GM19328 (cell line): ENCODE results near the gene PFN2.

ENCODE experiments used
- ATAC-seq: cut with Tn5 transposase; IDR thresholded peaks from one replicate; pipeline ENCODE4 v1.9.1; 2021; ENCODE audit warnings: mild to moderate bottlenecking, moderate library complexity; ENCODE audit not compliant: unreplicated experiment

PFN2 gene

GRCh38 chr3:149933008-149933407 lies 37.7 kb downstream of the PFN2 start:
- ATAC-seq, result no peak

- no peak for ATAC-seq
Observed at GRCh38 chr3:149920119-149920518, 50.6 kb downstream of the PFN2 start.

GRCh38 chr3:149919509-149919908 lies 51.2 kb downstream of the PFN2 start:
- ATAC-seq, result no peak

GRCh38 chr3:149917124-149917667 lies 53.5 kb downstream of the PFN2 start:
- no peak for ATAC-seq
